HepG2 (cell line): Measurements from ENCODE around the gene NCAPD2. TPM values are rescaled to one million over a fixed set of nuclear protein-coding genes. Genes with fewer than 3 reads are reported as not detected.

Experiments
- ADNP ChIP-seq: sonication (generic); formaldehyde crosslinking; IDR thresholded peaks from 2 replicates; pipeline ENCODE4 v1.4.0; 2020; ENCODE audit warnings: missing genetic modification reagents
- DPF2 ChIP-seq: sonication (generic); formaldehyde crosslinking; IDR thresholded peaks from 2 replicates; pipeline ENCODE4 v1.4.0; 2020; ENCODE audit warnings: mild to moderate bottlenecking, low read depth, missing genetic modification reagents, borderline replicate concordance
- ESRRA ChIP-seq: sonication (generic); formaldehyde crosslinking; IDR thresholded peaks from 2 replicates; pipeline ENCODE4 v1.5.1; 2020; ENCODE audit warnings: mild to moderate bottlenecking, low read depth, missing genetic modification reagents
- ETV5 ChIP-seq: IDR thresholded peaks from 2 replicates; pipeline ENCODE4 v1.6.1; 2018; ENCODE audit warnings: missing biosample characterization, missing genetic modification reagents, inconsistent platforms, borderline replicate concordance
- FOSL1 ChIP-seq: sonication (generic); formaldehyde crosslinking; IDR thresholded peaks from 2 replicates; pipeline ENCODE4 v1.9.0; 2021; ENCODE audit warnings: missing genetic modification reagents, borderline replicate concordance
- FOXP1 ChIP-seq, 2 experiments: fragments of 450-650 bp in 1 of 2; IDR thresholded peaks; 2 replicates each; pipeline ENCODE4 v1.6.1; 2017 to 2018; ENCODE audit warnings: antibody characterized with exemption in 1 of 2
- HES4 ChIP-seq: sonication (generic); formaldehyde crosslinking; IDR thresholded peaks from 2 replicates; pipeline ENCODE4 v1.9.0; 2021; ENCODE audit warnings: mild to moderate bottlenecking, missing genetic modification reagents, borderline replicate concordance
- HOXA7 ChIP-seq: sonication (generic); formaldehyde crosslinking; IDR thresholded peaks from 2 replicates; pipeline ENCODE4 v1.8.1; 2022; ENCODE audit warnings: mild to moderate bottlenecking, missing genetic modification reagents, moderate library complexity
- NCOA2 ChIP-seq: sonication (generic); formaldehyde crosslinking; IDR thresholded peaks from 2 replicates; pipeline ENCODE4 v1.8.0; 2022; ENCODE audit warnings: inconsistent platforms
- SCMH1 ChIP-seq: sonication (generic); formaldehyde crosslinking; IDR thresholded peaks from 2 replicates; pipeline ENCODE4 v1.9.0; 2021; ENCODE audit warnings: missing genetic modification reagents, mild to moderate bottlenecking, borderline replicate concordance
- SIN3A ChIP-seq: IDR thresholded peaks from 2 replicates; pipeline ENCODE4 v1.6.1; 2011; ENCODE audit warnings: low read depth, mild to moderate bottlenecking, control low read depth, low read length, borderline replicate concordance
- SMAD9 ChIP-seq: sonication (generic); formaldehyde crosslinking; IDR thresholded peaks from 2 replicates; pipeline ENCODE4 v1.5.1; 2020; ENCODE audit warnings: mild to moderate bottlenecking, missing genetic modification reagents
- TSC22D2 ChIP-seq: sonication (generic); formaldehyde crosslinking; IDR thresholded peaks from 2 replicates; pipeline ENCODE4 v1.5.1; 2020; ENCODE audit warnings: missing genetic modification reagents, mild to moderate bottlenecking, borderline replicate concordance
- ZNF180 ChIP-seq: sonication (generic); formaldehyde crosslinking; IDR thresholded peaks from 2 replicates; pipeline ENCODE4 v1.4.0; 2020; ENCODE audit warnings: low read depth, missing genetic modification reagents, borderline replicate concordance
- ZNF557 ChIP-seq: sonication (generic); formaldehyde crosslinking; IDR thresholded peaks from 2 replicates; pipeline ENCODE4 v1.4.0; 2020; ENCODE audit warnings: missing genetic modification reagents
- ZNF605 ChIP-seq: sonication (generic); formaldehyde crosslinking; IDR thresholded peaks from 2 replicates; pipeline ENCODE4 v1.8.0; 2022; ENCODE audit warnings: mild to moderate bottlenecking, missing genetic modification reagents
- ZNF841 ChIP-seq: sonication (generic); formaldehyde crosslinking; IDR thresholded peaks from 2 replicates; pipeline ENCODE4 v1.8.1; 2023; ENCODE audit warnings: missing genetic modification reagents, borderline replicate concordance
- polyA plus RNA-seq, 8 experiments: library from polyadenylated mRNA; depleted of rRNA in 3 of 8; stranded (reverse) in 7 of 8; unstranded in 1 of 8; fragments of >200 nt; fragmentation: Illumina TruSeq in 4 of 8; extraction: Trizol in 4 of 8; gene quantifications; 2 replicates each; pipeline versions ENCODE4 v1.2.1 to v1.2.3, GENCODE V29; 2011 to 2016; ENCODE audit warnings: low read depth in 4 of 8, missing spikeins in 1 of 8, mixed read lengths in 1 of 8; ENCODE audit not compliant: insufficient read depth in 1 of 8
- total RNA-seq, 5 experiments: library from RNA; depleted of rRNA; stranded (reverse); fragments of >200 nt; fragmentation: Illumina TruSeq; extraction: Trizol; gene quantifications; 2 replicates each; pipeline ENCODE4 v1.2.3, GENCODE V29; 2016; ENCODE audit warnings: low read depth in 1 of 5
- TF ChIP-seq, protein P1 (sequence below): IDR thresholded peaks from 2 replicates; pipeline ENCODE4 v1.6.1; 2018; ENCODE audit warnings: missing genetic modification reagents
- TF ChIP-seq, protein P2 (sequence below): sonication (generic); formaldehyde crosslinking; IDR thresholded peaks from 2 replicates; pipeline ENCODE4 v1.5.1; 2020; ENCODE audit warnings: mild to moderate bottlenecking, missing genetic modification reagents, moderate library complexity
- TF ChIP-seq, protein P3 (sequence below): IDR thresholded peaks from 2 replicates; pipeline ENCODE4 v1.6.1; 2016
- TF ChIP-seq, protein P4 (sequence below): sonication (generic); formaldehyde crosslinking; IDR thresholded peaks from 2 replicates; pipeline ENCODE4 v1.9.0; 2021; ENCODE audit warnings: missing genetic modification reagents, borderline replicate concordance
- TF ChIP-seq, protein P5 (sequence below): sonication (generic); formaldehyde crosslinking; IDR thresholded peaks from 2 replicates; pipeline ENCODE4 v1.4.0; 2020; ENCODE audit warnings: missing genetic modification reagents

The NCAPD2 gene
- total and polyA plus RNA-seq, 2 of the 13 experiments (the other 11 are each of a cell fraction or from before 2014, with no cell fraction given) = 51.1 to 65.6 TPM

DNA sequence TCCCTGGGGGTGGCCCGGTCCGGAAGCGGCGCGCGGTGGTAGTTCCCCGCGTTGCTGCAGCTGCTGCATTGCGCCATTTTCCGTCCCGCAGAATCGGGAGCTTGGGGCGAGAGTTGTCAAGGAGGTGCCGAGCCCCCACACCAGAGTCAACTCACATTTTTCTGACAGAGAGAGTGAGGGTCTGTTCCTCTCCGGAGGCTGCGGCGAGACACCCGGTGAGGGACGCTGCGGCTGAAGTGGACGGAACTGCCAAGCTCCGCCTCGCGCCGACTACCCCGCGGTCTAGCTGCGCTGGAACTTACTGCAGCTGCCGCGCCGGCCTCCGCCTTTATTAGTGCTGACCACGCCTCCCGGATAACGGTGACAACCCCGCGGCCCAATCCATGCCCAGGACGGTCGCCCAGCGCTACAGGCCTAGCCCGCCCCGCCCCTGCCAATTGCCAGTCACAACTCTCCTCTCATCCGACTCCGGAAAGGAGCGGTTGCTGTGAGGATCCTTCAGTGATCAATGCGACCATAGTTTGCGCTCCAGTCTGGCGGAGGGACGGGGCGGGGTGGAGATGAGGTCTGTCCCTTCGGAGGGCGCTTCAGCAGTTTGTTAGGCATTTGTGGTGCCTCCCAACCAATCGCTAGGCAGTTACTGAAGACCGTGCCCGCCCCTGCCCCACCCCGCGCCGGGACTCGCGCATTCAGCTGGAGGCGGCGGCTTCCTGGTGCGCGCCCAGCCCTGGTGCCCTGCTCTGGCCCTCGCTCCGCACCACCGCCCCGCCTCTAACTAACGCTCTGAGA lies 23.3 kb upstream of the NCAPD2 start, which contains the start of gene VAMP1 (continued):
- TF ChIP-seq SCMH1 (CRISPR knock-in tag) (no peak), ESRRA (no peak; the same call in 1 of the 2 replicates), HES4 (peak; percentile 77; the same call in 1 of the 2 replicates), FOSL1 (CRISPR knock-in tag) (no peak), ZNF841 (CRISPR knock-in tag) (no peak), SIN3A (peak; percentile 32; the same call in 1 of the 2 replicates), ZNF557 (CRISPR knock-in tag) (peak; percentile 31; the same call in 1 of the 2 replicates), DPF2 (CRISPR knock-in tag) (no peak; the same call in 1 of the 2 replicates), SMAD9 (CRISPR knock-in tag) (no peak), ADNP (no peak), ETV5 (CRISPR knock-in tag) (peak; percentile 70), TSC22D2 (CRISPR knock-in tag) (no peak), FOXP1 (IDR thresholded peaks at IDR 0.05) (no peak), FOXP1 (CRISPR knock-in tag; IDR thresholded peaks at IDR 0.05) (no peak), NCOA2 (CRISPR knock-in tag) (no peak), ZNF180 (no peak), ZNF605 (CRISPR knock-in tag) (peak; percentile 31; the same call in 1 of the 2 replicates), HOXA7 (CRISPR knock-in tag) (no peak)
- TF ChIP-seq, protein P1, sequence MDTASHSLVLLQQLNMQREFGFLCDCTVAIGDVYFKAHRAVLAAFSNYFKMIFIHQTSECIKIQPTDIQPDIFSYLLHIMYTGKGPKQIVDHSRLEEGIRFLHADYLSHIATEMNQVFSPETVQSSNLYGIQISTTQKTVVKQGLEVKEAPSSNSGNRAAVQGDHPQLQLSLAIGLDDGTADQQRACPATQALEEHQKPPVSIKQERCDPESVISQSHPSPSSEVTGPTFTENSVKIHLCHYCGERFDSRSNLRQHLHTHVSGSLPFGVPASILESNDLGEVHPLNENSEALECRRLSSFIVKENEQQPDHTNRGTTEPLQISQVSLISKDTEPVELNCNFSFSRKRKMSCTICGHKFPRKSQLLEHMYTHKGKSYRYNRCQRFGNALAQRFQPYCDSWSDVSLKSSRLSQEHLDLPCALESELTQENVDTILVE (CRISPR knock-in tag) = no peak
- TF ChIP-seq, protein P2, sequence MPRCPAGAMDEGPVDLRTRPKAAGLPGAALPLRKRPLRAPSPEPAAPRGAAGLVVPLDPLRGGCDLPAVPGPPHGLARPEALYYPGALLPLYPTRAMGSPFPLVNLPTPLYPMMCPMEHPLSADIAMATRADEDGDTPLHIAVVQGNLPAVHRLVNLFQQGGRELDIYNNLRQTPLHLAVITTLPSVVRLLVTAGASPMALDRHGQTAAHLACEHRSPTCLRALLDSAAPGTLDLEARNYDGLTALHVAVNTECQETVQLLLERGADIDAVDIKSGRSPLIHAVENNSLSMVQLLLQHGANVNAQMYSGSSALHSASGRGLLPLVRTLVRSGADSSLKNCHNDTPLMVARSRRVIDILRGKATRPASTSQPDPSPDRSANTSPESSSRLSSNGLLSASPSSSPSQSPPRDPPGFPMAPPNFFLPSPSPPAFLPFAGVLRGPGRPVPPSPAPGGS (CRISPR knock-in tag) = no peak
- TF ChIP-seq, protein P3, sequence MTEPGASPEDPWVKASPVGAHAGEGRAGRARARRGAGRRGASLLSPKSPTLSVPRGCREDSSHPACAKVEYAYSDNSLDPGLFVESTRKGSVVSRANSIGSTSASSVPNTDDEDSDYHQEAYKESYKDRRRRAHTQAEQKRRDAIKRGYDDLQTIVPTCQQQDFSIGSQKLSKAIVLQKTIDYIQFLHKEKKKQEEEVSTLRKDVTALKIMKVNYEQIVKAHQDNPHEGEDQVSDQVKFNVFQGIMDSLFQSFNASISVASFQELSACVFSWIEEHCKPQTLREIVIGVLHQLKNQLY = no peak; the same call in none of the 2 replicates
- TF ChIP-seq, protein P4, sequence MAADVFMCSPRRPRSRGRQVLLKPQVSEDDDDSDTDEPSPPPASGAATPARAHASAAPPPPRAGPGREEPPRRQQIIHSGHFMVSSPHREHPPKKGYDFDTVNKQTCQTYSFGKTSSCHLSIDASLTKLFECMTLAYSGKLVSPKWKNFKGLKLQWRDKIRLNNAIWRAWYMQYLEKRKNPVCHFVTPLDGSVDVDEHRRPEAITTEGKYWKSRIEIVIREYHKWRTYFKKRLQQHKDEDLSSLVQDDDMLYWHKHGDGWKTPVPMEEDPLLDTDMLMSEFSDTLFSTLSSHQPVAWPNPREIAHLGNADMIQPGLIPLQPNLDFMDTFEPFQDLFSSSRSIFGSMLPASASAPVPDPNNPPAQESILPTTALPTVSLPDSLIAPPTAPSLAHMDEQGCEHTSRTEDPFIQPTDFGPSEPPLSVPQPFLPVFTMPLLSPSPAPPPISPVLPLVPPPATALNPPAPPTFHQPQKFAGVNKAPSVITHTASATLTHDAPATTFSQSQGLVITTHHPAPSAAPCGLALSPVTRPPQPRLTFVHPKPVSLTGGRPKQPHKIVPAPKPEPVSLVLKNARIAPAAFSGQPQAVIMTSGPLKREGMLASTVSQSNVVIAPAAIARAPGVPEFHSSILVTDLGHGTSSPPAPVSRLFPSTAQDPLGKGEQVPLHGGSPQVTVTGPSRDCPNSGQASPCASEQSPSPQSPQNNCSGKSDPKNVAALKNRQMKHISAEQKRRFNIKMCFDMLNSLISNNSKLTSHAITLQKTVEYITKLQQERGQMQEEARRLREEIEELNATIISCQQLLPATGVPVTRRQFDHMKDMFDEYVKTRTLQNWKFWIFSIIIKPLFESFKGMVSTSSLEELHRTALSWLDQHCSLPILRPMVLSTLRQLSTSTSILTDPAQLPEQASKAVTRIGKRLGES (CRISPR knock-in tag) = no peak
- TF ChIP-seq, protein P5, sequence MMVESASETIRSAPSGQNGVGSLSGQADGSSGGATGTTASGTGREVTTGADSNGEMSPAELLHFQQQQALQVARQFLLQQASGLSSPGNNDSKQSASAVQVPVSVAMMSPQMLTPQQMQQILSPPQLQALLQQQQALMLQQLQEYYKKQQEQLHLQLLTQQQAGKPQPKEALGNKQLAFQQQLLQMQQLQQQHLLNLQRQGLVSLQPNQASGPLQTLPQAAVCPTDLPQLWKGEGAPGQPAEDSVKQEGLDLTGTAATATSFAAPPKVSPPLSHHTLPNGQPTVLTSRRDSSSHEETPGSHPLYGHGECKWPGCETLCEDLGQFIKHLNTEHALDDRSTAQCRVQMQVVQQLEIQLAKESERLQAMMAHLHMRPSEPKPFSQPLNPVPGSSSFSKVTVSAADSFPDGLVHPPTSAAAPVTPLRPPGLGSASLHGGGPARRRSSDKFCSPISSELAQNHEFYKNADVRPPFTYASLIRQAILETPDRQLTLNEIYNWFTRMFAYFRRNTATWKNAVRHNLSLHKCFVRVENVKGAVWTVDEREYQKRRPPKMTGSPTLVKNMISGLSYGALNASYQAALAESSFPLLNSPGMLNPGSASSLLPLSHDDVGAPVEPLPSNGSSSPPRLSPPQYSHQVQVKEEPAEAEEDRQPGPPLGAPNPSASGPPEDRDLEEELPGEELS (CRISPR knock-in tag) = no peak
